Nephron (organoid): ENCODE measurements around the gene DNAH5.

Source experiments
- H3K27ac Mint-ChIP-seq, 3 experiments: 2 replicates each; pipeline ENCODE4 v1.8.0; 2020; ENCODE audit warnings: mixed read lengths in 3 of 3, mild to moderate bottlenecking in 2 of 3, moderate library complexity in 1 of 3
- H3K27me3 Mint-ChIP-seq: 2 replicates; pipeline ENCODE4 v1.8.0; 2021; ENCODE audit warnings: low read depth, mild to moderate bottlenecking, moderate library complexity, mixed read lengths
- H3K36me3 Mint-ChIP-seq: 2 replicates; pipeline ENCODE4 v1.8.0; 2020; ENCODE audit warnings: low read depth, mixed read lengths
- H3K4me1 Mint-ChIP-seq: 2 replicates; pipeline ENCODE4 v1.8.0; 2020; ENCODE audit warnings: mixed read lengths
- H3K4me3 Mint-ChIP-seq, 3 experiments: 2 replicates each; pipeline ENCODE4 v1.8.0; 2020; ENCODE audit warnings: mild to moderate bottlenecking in 3 of 3, mixed read lengths in 3 of 3, moderate library complexity in 2 of 3
- H3K9me3 Mint-ChIP-seq: 2 replicates; pipeline ENCODE4 v1.8.0; 2020; ENCODE audit warnings: mixed read lengths
- CTCF ChIP-seq, 3 experiments: fragments of 200-600 bp; sonication (generic); IDR thresholded peaks; one replicate each; pipeline ENCODE4 v1.5.0; 2021; ENCODE audit warnings: antibody characterized with exemption in 3 of 3; ENCODE audit not compliant: unreplicated experiment in 3 of 3

Gene DNAH5

GRCh38 chr5:13975246-13975645 lies 30.8 kb upstream of the DNAH5 start:
- H3K27me3 Mint-ChIP-seq: peaks cover 16% of the 10 kb centered on the region
- H3K9me3 Mint-ChIP-seq: peaks cover 11% of the 10 kb centered on the region
- peaks cover 5% of the 10 kb centered on the region for H3K4me1 Mint-ChIP-seq
- H3K27ac Mint-ChIP-seq: no peak overlapping the region
- TF ChIP-seq CTCF (IDR thresholded peaks at IDR 0.05; ENCODE audit: unreplicated experiment in 3 of 3): no peak
- no peak overlapping the region for H3K4me3 Mint-ChIP-seq
- H3K36me3 Mint-ChIP-seq: no peaks in the 10 kb centered on the region

- peaks cover 20% of the 10 kb centered on the region for H3K27me3 Mint-ChIP-seq
- no peak overlapping the region for H3K27ac Mint-ChIP-seq
- H3K36me3 Mint-ChIP-seq: no peaks in the 10 kb centered on the region
- no peak for TF ChIP-seq CTCF (IDR thresholded peaks at IDR 0.05; ENCODE audit: unreplicated experiment in 3 of 3)
- H3K9me3 Mint-ChIP-seq: peaks cover 26% of the 10 kb centered on the region
- no peak overlapping the region for H3K4me3 Mint-ChIP-seq
- H3K4me1 Mint-ChIP-seq: peaks cover 5% of the 10 kb centered on the region
Measured at GRCh38 chr5:13973724-13974123, 29.2 kb upstream of the DNAH5 start.

DNA sequence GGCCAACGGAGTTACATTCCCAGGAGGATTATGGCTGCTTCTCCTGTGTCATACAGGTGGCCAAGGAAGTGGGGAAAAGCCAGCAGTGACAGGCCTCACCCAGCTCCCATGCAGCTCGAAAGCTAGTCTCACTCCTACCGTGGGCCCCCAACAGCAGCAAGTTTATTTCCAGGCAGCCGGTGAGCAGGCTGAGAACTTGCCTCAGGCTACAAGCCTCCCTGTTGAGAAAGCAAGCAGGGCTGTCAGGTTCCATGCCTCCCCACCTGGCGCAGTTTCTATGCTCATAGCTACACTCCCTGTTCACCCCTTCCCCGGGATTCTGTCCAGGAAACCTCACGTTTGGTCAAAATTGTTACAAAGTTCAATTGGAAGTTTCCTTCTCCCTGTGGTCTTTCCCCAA lies 27.5 kb upstream of the DNAH5 start:
- no peaks in the 10 kb centered on the region for H3K4me1 Mint-ChIP-seq

DNA sequence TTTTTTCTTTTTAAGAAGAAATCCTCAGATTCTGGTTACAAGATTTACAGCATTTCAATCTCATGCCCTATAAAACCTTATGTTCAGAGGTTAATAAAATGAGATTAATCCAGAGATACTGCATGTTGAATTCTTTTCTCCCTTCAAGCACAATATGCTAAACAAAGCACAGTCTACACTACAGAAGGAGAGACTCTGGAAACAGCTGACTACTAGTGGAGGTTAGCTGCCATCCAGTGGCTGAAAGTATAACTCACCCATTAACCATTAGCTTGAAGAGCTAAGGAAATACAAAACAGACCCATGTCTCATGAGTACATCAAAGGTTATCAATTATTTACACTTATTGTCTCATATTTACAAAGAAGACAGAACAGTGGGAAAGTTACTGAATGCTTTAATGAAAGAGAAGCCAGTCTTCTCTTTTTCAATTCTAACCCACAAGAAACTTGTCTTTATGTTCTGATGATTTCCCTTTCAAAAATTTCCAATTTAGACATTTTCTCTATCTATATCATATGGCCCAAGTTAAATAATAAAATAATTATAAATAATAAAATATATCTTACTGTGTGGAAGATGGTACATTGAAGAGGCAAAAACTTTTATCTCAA lies 12.7 kb upstream of the DNAH5 start:
- Mint-ChIP-seq H3K36me3 (no peaks in the 10 kb centered on the region), H3K9me3 (no peaks in the 10 kb centered on the region), H3K4me1 (no peaks in the 10 kb centered on the region), H3K27ac (no peak overlapping the region), H3K4me3 (no peak overlapping the region), H3K27me3 (peaks cover 14% of the 10 kb centered on the region)
- TF ChIP-seq CTCF (IDR thresholded peaks at IDR 0.05; ENCODE audit: unreplicated experiment in 3 of 3): peak; percentile 68 to 81 (median 80)

More for the DNA sequence above, 27.5 kb upstream of the DNAH5 start:
- TF ChIP-seq CTCF (IDR thresholded peaks at IDR 0.05; ENCODE audit: unreplicated experiment in 3 of 3): no peak
- H3K27me3 Mint-ChIP-seq: peaks cover 21% of the 10 kb centered on the region
- peaks cover 38% of the 10 kb centered on the region for H3K9me3 Mint-ChIP-seq
- no peak overlapping the region for H3K4me3 Mint-ChIP-seq
- no peak overlapping the region for H3K27ac Mint-ChIP-seq
- H3K36me3 Mint-ChIP-seq: no peaks in the 10 kb centered on the region

- Mint-ChIP-seq H3K9me3 (no peaks in the 10 kb centered on the region), H3K27ac (no peak overlapping the region), H3K27me3 (peaks cover 11% of the 10 kb centered on the region), H3K4me3 (no peak overlapping the region), H3K4me1 (no peaks in the 10 kb centered on the region), H3K36me3 (no peaks in the 10 kb centered on the region)
- no peak for TF ChIP-seq CTCF (IDR thresholded peaks at IDR 0.05; ENCODE audit: unreplicated experiment in 3 of 3)
Measured at GRCh38 chr5:13956471-13956870, 12.0 kb upstream of the DNAH5 start.

DNA sequence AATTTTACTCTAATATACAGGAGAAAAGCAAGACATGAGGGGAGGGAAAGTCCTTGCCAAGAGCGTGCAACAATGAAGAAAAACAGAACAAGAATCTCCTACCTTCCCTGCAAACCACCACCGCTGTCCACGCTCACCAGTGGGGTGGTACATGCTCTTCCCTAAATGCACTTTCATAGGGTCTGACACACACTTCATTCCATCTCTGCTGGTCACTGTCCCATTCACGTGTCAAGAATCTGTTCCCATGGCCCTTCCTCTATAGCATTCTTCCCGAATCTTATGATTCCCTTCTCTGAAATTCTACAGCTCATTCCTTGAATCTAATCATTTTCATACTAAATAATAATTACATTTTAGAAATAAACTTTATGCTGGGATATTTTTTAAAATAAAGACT lies 11.4 kb upstream of the DNAH5 start:
- Mint-ChIP-seq H3K4me3 (no peak overlapping the region), H3K4me1 (no peaks in the 10 kb centered on the region), H3K27me3 (peaks cover 11% of the 10 kb centered on the region), H3K36me3 (no peaks in the 10 kb centered on the region), H3K27ac (no peak overlapping the region), H3K9me3 (no peaks in the 10 kb centered on the region)
- TF ChIP-seq CTCF (IDR thresholded peaks at IDR 0.05; ENCODE audit: unreplicated experiment in 3 of 3): no peak
